Tibial artery (tissue), 4 donors: Measurements from ENCODE around the gene ARHGEF33.
A peak's percentile ranks its signal among the peaks of the same experiment; 100 is the strongest.

Experiments
- DNase-seq, 2 donors: peaks; one replicate each; pipeline ENCODE4 v3.0.0-alpha.2; 2019
- H3K27ac ChIP-seq, 2 donors: fragments of 200-600 bp; sonication (generic) in 1 of 2; 1 replicate in 1 of 2; 2 replicates in 1 of 2; pipeline ENCODE4 v1.5.1; 2018 to 2019; ENCODE audit warnings: mild to moderate bottlenecking in 1 of 2
- H3K27me3 ChIP-seq, 2 donors: fragments of 200-600 bp; sonication (generic) in 1 of 2; one replicate each; pipeline versions ENCODE4 v1.5.1 to v1.6.0; 2016 to 2019
- H3K36me3 ChIP-seq, 3 donors: fragments of 200-600 bp; sonication (generic) in 2 of 3; one replicate each; pipeline ENCODE4 v1.5.1; 2016 to 2019; ENCODE audit warnings: mild to moderate bottlenecking in 2 of 3
- H3K4me1 ChIP-seq, 4 donors: fragments of 200-600 bp; sonication (generic) in 2 of 4; 1 replicate in 3 of 4; 2 replicates in 1 of 4; pipeline ENCODE4 v1.5.1; 2016 to 2019
- H3K4me3 ChIP-seq, 2 donors: fragments of 200-600 bp; sonication (generic) in 1 of 2; 1 replicate in 1 of 2; 2 replicates in 1 of 2; pipeline ENCODE4 v1.5.1; 2018 to 2019; ENCODE audit warnings: mild to moderate bottlenecking in 2 of 2
- H3K9me3 ChIP-seq, 3 donors: fragments of 200-600 bp; sonication (generic) in 1 of 3; one replicate each; pipeline ENCODE4 v1.5.1; 2016 to 2019
- intact Hi-C: fragments of 100-400 bp; cut with DNase I; formaldehyde crosslinking; loops from one replicate; pipeline ENCODE4 v1.15.0; 2023; ENCODE audit warnings: low total_unique reads
- TF ChIP-seq, protein P1 (sequence below), 2 experiments: fragments of 200-600 bp in 1 of 2; fragments of 450-650 bp in 1 of 2; IDR thresholded peaks; one replicate each; pipeline ENCODE4 v1.5.1; 2017 to 2019; ENCODE audit warnings: antibody characterized with exemption in 2 of 2, mild to moderate bottlenecking in 1 of 2, moderate library complexity in 1 of 2

Gene ARHGEF33

DNA sequence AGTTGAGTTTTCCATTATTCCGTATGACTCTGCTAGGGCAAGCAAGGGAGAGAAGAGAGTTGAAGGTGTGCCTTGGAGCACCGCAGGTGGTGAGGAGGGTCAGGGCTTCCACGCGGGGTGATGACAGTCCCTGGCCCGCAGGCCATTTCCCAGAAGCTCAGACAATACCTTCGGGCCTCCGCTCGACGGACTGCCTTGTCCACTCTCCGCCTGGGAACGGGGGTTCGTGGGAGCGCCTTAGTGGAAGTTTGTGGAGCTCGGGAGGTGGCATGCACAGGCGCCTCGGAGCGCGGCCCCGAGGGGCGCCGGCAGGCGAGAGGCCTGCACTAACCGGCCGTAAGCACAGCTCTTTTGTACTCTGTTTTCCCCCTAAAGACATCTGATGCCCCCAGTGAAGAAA lies 69.8 kb downstream of the ARHGEF33 start:
- no peaks in the 10 kb centered on the region for H3K9me3 ChIP-seq
- intact Hi-C loops, result no loop called here
- H3K27ac ChIP-seq, result peak overlapping the region in 1 of 2 donors; percentile 12
- TF ChIP-seq, protein P1, sequence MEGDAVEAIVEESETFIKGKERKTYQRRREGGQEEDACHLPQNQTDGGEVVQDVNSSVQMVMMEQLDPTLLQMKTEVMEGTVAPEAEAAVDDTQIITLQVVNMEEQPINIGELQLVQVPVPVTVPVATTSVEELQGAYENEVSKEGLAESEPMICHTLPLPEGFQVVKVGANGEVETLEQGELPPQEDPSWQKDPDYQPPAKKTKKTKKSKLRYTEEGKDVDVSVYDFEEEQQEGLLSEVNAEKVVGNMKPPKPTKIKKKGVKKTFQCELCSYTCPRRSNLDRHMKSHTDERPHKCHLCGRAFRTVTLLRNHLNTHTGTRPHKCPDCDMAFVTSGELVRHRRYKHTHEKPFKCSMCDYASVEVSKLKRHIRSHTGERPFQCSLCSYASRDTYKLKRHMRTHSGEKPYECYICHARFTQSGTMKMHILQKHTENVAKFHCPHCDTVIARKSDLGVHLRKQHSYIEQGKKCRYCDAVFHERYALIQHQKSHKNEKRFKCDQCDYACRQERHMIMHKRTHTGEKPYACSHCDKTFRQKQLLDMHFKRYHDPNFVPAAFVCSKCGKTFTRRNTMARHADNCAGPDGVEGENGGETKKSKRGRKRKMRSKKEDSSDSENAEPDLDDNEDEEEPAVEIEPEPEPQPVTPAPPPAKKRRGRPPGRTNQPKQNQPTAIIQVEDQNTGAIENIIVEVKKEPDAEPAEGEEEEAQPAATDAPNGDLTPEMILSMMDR (IDR thresholded peaks at IDR 0.05), result no peak
- no peaks in the 10 kb centered on the region for H3K27me3 ChIP-seq
- peaks cover 0 to 14% (median 6%) of the 10 kb centered on the region in 4 donors for H3K4me1 ChIP-seq
- H3K36me3 ChIP-seq, result no peaks in the 10 kb centered on the region
- no peak for DNase-seq
- peak overlapping the region; percentile 47 to 60 for H3K4me3 ChIP-seq

DNA sequence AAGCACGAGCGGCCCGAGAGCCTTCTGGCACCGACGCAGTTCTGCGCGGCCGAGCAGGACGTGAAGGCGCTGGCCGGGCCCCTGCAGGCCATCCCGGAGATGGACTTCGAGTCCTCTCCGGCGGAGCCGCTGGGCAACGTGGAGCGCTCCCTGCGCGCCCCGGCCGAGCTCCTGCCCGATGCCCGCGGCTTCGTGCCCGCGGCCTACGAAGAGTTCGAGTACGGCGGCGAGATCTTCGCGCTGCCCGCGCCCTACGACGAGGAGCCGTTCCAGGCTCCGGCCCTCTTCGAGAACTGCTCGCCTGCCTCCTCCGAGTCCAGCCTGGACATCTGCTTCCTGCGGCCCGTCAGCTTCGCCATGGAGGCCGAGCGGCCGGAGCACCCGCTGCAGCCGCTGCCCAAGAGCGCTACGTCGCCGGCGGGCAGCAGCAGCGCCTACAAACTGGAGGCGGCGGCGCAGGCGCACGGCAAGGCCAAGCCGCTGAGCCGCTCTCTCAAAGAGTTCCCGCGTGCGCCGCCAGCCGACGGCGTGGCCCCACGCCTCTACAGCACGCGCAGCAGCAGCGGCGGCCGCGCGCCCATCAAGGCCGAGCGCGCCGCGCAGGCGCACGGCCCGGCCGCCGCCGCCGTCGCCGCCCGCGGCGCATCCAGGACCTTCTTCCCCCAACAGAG lies 70.4 kb downstream of the ARHGEF33 start:
- Histone ChIP-seq H3K27ac (peak overlapping the region; percentile 12 to 28), H3K36me3 (no peaks in the 10 kb centered on the region), H3K4me3 (peak overlapping the region; percentile 47 to 60), H3K4me1 (peaks cover 0 to 14% (median 6%) of the 10 kb centered on the region in 4 donors), H3K27me3 (no peaks in the 10 kb centered on the region), H3K9me3 (no peaks in the 10 kb centered on the region)
- intact Hi-C loops, result no loop called here
- TF ChIP-seq, protein P1 (IDR thresholded peaks at IDR 0.05), result peak in 1 of 2 experiments; percentile 13
- peak; percentile 69 to 81 for DNase-seq

DNA sequence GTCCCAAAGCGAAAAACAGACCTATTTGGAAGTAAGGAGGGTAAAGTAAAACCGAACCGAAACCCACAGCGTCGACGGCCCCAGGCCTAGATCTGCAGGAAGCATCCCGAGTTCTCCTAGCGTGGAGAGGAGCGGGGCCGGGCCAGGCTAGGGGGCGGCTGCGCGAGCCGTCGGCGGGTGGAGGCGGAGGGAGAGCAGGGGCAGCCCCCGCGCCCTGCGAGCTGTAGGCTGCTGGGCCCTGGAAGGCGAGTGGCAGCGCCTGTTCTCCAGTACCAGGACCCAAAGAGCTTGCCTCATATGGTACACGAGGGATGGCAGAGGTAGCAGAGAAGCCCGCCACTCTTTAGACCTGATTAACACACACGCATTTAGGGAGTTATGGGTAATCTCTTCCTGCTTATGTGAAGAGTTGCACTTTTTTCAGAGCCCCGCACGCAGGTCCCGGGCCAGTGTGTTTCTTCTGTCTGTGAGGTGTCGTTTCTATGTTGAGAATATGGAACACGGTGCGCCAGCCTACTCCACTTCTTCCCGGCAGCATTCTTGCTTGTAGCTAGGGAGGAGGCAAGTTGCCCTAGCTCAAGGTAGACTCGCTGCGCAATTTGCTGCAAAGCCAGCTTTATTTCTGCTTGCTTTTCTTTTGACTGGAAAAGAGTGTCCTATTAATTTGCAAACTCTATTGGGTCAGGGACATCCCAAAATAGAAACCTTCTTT lies 71.1 kb downstream of the ARHGEF33 start:
- intact Hi-C loops, result no loop called here
- Histone ChIP-seq H3K27ac (peak overlapping the region in 1 of 2 donors; percentile 28), H3K9me3 (no peaks in the 10 kb centered on the region), H3K27me3 (no peaks in the 10 kb centered on the region), H3K4me1 (peaks cover 0 to 14% (median 6%) of the 10 kb centered on the region in 4 donors), H3K36me3 (no peaks in the 10 kb centered on the region), H3K4me3 (peak overlapping the region; percentile 47 to 60)
- no peak for DNase-seq
- TF ChIP-seq, protein P1 (IDR thresholded peaks at IDR 0.05), result no peak

DNA sequence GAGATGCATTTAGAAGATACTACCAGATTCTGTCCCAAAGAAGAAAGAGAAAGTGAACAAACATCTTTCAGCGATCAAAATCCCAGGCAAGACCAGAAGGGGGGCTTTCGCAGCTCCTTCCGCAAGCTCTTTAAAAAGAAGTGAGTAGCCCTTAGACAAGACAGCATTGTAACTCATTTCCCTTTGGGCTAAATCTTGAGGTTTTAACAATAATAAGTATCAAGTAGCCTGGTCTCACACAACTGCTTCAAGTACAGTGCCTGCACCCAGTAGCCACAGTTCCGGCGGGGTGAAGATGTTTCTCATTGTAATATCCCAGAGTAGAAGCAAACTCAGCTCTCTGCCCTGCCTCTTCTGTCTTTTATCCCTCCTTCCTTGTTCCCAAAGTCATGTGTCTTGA lies 76.3 kb downstream of the ARHGEF33 start:
- DNase-seq, result no peak
- H3K27me3 ChIP-seq, result no peaks in the 10 kb centered on the region
- no peaks in the 10 kb centered on the region for H3K4me1 ChIP-seq
- no peak overlapping the region for H3K4me3 ChIP-seq
- H3K27ac ChIP-seq, result no peak overlapping the region
- TF ChIP-seq, protein P1 (IDR thresholded peaks at IDR 0.05), result no peak
- H3K9me3 ChIP-seq, result no peaks in the 10 kb centered on the region
- intact Hi-C loops, result no loop called here
- H3K36me3 ChIP-seq, result peaks cover 0 to 6% (median 0%) of the 10 kb centered on the region in 3 donors

DNA sequence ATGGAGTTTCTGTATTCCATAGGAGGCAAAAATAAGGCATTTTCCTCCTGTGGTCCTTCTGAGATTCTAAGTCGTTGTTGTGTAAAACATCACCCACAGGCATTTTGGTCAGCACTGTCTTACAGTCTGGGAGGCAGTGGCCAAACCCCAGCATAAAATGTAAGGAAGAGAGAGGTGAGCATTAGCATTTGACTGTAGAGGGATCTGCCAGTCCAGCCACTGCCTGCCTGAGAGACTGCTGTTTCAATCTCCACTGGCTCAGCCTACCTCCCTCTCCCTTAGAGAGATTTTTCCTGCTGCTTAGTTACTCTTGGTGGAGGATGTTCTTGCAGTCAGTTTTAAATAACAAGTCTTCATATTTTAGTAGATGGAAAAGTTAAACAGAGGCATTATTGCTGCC lies 77.0 kb downstream of the ARHGEF33 start:
- intact Hi-C loops, result no loop called here
- no peak overlapping the region for H3K4me3 ChIP-seq
- TF ChIP-seq, protein P1 (IDR thresholded peaks at IDR 0.05), result no peak

More for the DNA sequence above, 77.0 kb downstream of the ARHGEF33 start:
- no peaks in the 10 kb centered on the region for H3K4me1 ChIP-seq
- DNase-seq, result no peak
- no peak overlapping the region for H3K27ac ChIP-seq
- peaks cover 0 to 6% (median 0%) of the 10 kb centered on the region in 3 donors for H3K36me3 ChIP-seq
- no peaks in the 10 kb centered on the region for H3K9me3 ChIP-seq
- H3K27me3 ChIP-seq, result no peaks in the 10 kb centered on the region
